Iris pigment epithelial cell (primary cell): Measurements from ENCODE around the gene ITPK1.

Source experiments
- DNase-seq: peaks from one replicate; pipeline ENCODE4 v3.0.0-alpha.2; 2011; ENCODE audit warnings: low read depth

Gene ITPK1

GRCh38 chr14:92970271-92970670 lies 145.5 kb downstream of the ITPK1 start:
- DNase-seq = no peak

DNA sequence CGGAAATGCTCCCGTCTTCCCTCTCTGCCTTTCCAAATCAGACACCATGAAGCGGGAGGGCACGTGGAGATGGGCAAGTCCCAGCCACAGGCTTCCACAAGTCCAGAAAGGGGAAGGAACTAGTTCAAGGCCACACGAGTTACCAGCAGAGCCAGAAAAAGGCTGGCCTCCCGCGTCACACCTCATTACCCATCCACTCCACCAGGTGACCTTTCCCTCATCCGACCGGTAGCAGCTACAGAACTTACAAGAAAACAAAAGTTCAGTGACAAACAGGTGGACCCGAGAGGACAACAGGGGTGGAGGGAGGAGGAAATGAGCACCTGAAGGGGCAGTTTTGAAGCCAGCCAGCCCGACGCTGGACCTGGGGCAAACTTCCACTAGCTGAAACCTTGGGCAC lies 145.9 kb downstream of the ITPK1 start:
- DNase-seq = no peak

DNA sequence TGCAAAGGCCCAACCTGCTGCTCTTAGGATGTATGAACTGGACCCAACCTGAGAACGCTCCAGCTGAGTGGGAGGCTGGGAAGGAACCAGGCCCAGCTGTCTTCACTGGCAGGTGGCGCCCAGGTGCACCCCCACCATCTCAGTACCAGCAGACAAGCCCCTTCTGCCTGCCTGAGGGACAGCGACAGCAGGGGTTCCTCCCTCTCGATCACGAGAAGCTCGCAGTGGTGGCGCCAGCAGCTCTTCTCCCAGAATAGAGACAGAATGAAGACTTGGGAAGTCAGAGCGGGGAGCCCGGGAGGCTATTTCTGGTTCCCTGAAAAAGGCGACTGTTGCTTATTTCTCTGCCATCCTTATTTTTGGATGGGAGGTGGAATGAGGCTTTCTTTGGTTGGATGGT lies 146.3 kb downstream of the ITPK1 start:
- no peak for DNase-seq

GRCh38 chr14:92968291-92969020 lies 147.3 kb downstream of the ITPK1 start:
- DNase-seq = no peak

DNA sequence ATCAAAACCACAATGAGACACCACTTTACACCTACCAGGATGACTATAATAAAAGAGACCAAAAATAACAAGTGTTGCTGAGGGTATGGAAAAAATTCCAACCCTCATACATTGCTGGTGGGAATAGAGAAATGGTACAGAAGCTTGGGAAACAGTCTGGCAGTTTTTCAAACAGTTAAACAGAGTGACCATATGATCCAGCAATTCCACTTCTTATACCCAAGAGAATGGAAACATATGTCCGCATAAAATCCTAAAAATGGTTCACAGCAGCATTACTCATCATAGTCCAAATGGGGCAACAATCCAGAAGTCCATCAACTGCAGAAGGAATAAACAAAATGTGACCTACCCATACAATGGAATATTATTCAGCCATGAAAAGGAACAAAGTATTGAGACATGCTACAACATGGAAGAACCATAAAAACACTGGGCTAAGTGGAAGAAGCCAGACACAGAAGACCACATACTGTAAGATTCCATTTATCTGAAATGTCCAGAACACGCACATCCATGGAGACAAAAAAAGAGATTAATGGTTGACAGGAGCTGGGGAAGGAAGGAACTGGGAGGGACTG lies 148.3 kb downstream of the ITPK1 start:
- no peak for DNase-seq

GRCh38 chr14:92965281-92965680 lies 150.4 kb downstream of the ITPK1 start:
- no peak for DNase-seq

DNA sequence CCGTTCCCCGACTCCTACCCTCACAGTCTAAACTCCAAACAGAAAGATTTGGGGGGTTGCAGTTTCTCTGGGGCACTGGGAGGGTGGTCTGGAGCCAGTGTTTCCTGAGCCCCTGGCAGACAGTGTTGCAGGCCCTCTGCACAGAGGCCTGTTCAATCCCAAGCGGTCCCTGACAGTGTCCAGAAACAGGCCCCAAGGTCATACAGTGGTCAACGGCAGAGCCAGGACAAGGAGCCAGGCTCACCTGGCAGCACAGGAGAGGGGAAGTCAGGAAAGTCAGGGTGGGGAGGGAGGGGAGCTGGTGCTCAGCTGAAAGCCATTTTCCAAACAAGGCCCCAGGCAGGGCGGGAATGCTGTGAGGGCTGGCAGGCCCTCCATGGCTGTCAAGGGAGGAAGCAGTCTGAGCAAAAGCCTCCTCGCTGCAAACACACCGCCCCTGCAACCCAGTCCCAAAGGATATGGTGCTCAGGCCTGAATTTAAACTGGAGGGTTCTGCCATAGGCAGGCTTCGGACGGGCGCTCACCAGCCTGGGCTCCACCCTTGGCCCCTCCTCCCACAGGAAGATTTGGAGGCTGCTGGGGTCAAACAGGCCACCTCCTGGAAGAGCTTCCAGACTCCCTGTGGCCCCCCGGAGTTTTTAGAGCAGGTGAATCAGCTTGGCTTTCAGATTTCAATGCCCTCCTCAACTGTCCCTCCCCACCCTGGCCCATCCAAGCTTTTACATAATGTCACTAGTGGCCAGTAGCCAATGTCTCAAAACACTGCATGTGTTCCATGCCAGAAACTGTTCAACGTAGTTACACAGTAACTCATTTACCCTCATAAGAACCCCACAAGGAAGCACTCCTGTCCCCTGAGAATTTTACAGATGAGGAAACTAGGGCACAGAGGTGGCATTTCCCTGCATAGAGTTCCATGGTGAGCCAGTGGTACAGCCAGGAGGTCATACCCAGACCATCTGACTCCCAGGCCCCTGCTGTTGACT lies 151.3 kb downstream of the ITPK1 start:
- DNase-seq = no peak

DNA sequence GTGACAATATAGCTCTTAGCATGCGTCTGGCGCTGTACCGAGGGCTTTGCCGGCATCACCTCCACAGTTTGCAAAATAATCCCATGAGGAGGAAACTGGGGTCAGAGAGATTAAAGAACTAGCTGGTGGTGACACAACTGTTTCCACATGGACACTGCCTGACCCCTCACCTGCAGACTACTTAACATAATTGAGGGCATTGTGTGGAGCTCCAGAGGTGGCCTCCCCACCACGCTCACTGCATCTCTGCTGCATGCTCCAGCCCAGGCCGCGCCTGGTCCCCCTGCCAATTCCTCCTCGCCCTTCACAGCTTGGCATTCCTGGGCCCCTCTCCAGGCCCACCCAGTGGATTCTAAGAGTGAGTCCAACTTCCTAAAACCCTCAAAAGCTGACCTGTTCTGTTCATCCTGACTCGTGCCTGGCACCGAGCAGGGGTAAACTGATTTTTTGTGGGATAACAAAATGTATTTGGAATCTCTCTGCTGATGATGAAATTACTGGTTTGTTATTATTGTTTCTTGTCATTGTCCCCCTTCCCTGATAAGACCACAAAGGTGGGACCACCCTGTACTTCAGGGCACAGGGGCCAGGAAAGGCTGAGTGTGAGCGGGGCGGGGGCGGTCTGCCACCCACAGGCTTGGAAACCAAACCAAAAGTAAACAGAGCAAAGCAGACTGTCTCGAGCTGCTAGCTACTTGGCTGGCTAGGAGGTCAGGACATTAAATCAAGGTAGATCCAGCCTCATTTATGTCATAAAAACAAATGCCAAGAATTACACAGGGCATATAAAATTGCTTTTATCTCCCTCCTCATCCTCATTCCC lies 152.2 kb downstream of the ITPK1 start:
- no peak for DNase-seq

- DNase-seq = no peak
These were observed 153.0 kb downstream of the ITPK1 start for GRCh38 chr14:92962831-92963095.

- DNase-seq = no peak
These were observed 153.5 kb downstream of the ITPK1 start for GRCh38 chr14:92962031-92962830.

GRCh38 chr14:92961567-92961855 lies 154.2 kb downstream of the ITPK1 start:
- no peak for DNase-seq

DNA sequence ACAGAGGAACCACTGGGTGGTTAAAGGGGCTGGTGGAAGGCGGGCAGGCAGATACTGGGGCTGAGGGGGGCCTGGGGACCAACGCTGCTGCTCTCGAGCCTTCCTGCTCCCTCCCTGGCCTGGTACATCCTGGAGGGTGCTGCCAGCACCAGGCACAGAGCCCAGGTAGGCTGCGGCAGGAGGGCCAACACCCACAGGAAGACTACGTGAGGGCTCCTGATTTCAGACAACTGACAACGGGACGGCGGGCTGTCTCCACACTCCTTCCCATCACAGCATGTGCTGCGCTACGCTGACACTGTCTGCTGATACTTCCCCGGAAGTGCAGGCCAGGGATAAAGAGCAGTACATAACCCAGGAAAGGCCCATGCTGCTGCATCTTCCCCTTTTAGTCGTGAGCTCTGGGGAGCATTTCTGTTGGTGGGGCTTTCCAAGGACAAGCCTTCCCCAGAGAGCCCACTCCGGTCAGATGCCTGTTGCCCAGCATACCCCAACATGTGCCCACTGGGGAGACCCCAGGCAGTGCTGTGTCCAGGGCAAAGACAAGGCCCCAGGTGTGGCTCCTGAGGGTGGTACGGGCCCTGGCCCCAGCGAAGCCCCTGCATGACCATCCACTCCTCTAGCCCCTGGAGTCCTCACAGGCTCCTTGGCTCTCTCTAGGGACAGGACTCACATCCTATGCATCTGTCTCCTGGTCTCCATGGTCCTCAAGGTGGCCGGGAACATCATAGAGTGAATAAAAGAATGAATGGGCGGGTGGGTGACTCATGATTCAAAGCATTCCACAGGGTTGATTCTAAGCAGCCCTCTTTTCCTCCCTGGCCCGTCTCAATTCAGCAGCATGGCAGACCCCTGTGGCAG lies 154.8 kb downstream of the ITPK1 start:
- peak; percentile 44 for DNase-seq

DNA sequence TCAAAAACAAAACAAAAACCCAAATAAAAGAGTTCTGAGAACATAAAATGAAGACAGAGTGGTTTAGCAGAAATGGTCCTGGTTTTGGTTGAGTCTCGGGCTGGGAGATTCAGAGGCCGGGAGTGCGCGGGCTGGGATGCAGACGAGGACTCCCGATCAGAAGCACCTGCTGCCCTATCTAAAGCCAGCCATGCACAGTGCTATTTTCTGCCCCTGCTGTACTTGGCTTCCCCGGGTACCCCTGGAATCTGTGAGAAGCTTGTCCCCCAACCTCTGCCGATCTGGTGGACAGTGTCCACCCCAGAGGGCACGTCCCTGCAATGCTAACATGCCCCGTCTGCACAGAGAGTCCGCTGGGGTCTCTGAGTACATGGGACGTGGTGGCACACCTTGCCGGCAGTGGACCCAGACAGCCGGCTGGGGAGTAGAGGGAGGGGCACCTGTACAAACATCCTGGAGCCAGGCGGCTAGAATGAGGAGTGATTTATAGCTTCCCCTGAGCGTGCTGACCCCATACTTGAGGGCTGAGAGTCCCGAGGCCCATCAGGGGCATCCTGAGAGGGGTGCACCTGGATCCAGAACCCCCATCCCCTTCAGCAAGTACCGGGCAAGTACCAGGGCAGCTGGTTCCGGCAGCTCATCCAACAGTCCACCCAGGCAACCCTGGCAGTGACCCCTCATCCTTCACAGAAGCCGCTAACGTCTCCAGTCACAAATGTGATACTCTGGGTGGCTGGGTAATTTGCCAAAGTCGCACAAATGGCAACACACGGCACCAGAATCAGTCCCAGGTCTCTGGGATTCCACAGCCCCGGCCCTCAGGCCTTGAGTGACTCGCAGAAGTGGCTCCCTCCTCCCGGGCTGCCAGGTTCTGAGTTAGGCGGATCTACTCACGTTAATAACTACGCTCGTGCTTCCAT lies 155.7 kb downstream of the ITPK1 start:
- DNase-seq = no peak

DNA sequence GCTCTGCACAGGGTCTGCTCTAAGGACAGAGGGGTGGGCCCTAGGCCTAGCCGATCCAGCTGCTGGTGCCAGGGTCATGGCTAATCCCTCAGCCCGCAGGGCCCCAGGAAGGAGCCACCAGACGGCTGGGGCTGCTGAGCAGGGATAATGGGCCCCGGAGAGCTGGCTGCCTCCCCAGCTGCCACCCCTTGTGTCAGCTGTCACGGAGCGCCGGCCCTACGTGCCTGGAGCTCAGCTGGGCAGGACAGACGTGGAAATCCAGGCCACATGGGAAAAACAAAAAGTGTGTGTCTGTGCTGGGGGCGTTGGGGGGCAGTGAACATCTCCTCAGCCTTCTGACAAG lies 156.6 kb downstream of the ITPK1 start:
- no peak for DNase-seq

- DNase-seq = no peak
These were observed 157.1 kb downstream of the ITPK1 start for GRCh38 chr14:92958373-92959188.

DNA sequence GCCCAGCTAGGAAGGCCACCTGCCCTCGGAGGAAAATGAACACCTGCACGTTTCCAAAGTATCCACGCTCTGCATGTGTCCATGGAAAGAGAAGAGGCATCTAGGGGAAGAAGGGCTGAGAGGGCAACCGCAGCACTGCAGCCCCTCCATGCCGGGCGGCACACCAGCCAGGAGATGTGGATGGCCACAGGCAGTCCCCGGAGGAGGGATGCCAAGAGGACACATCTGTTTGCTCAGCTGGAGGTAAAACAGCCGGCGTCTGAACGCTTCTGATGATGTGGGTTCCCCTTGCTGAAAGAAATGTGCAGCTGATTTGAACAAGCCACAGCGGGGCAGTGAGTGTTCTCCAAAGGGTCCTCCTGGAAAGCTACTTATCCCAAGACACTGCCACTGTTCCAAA lies 158.8 kb downstream of the ITPK1 start:
- no peak for DNase-seq

GRCh38 chr14:92955381-92955780 lies 160.3 kb downstream of the ITPK1 start:
- DNase-seq = no peak

GRCh38 chr14:92954933-92955332 lies 160.8 kb downstream of the ITPK1 start:
- no peak for DNase-seq

DNA sequence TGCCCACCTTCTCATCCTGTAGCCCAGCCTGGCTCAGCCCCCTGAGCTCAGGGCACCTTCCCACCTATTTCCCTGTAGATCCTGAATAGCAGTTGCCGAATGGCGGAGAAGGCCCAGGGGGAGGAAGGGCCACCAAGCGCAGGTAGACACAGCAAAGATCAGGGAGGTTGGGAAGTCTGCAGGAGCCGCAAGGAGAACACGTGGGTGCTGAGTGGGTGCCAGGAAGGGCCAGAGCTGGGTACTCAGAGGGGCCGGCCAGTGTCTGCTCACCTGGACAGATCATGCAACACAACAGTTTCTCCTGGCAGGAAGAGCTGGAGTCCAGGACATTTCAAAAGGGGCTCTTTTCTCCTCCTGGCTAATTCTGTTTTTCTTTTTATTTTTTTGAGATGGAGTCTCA lies 162.2 kb downstream of the ITPK1 start:
- DNase-seq = no peak
